HuH-7.5 (cell line): ENCODE measurements around the gene F2R.
"Not testable (repeated sequence)": the region's sequence is repeated elsewhere in the genome, so short reads cannot be mapped to it uniquely, and the experiment has no call there.

Experiments used
- DNase-seq: peaks from one replicate; pipeline ENCODE4 v3.0.0; 2011; ENCODE audit warnings: low spot score

The F2R gene

GRCh38 chr5:76757049-76757448 is 41.1 kb downstream of the F2R start:
- no peak for DNase-seq

- DNase-seq: not testable (repeated sequence)
These were observed 45.2 kb downstream of the F2R start for GRCh38 chr5:76761118-76761517.

GRCh38 chr5:76762484-76762883 is 46.6 kb downstream of the F2R start:
- no peak for DNase-seq

GRCh38 chr5:76763136-76763535 is 47.2 kb downstream of the F2R start:
- DNase-seq: no peak

GRCh38 chr5:76764374-76764773 is 48.4 kb downstream of the F2R start:
- no peak for DNase-seq

GRCh38 chr5:76765249-76765648 is 49.3 kb downstream of the F2R start:
- no peak for DNase-seq

GRCh38 chr5:76766746-76767145 is 50.8 kb downstream of the F2R start:
- no peak for DNase-seq

GRCh38 chr5:76771041-76771440 is 55.1 kb downstream of the F2R start:
- not testable (repeated sequence) for DNase-seq

GRCh38 chr5:76771705-76772405 is 55.9 kb downstream of the F2R start:
- no peak for DNase-seq

GRCh38 chr5:76775921-76776320 is 60.0 kb downstream of the F2R start:
- DNase-seq: no peak

GRCh38 chr5:76776391-76776790 is 60.5 kb downstream of the F2R start:
- DNase-seq: no peak

GRCh38 chr5:76780616-76781015 is 64.7 kb downstream of the F2R start:
- not testable (repeated sequence) for DNase-seq

- no peak for DNase-seq
These were observed 65.8 kb downstream of the F2R start for GRCh38 chr5:76781775-76782174.

- no peak for DNase-seq
These were observed 66.5 kb downstream of the F2R start for GRCh38 chr5:76782444-76782843.
